IMR-90 (cell line): ENCODE results near the gene PDXK. TPM values are rescaled to one million over a fixed set of nuclear protein-coding genes. Genes with fewer than 3 reads are reported as not detected.

Experiments
- ATAC-seq: fragments of 200-7000 bp; cut with Tn5 transposase; 2 replicates; pipeline ENCODE4 v1.9.1; 2020; ENCODE audit warnings: low read depth, mild to moderate bottlenecking, moderate library complexity
- BruUV-seq: library from RNA; stranded (reverse); fragments of 400-500 nt; replicated peaks from 2 replicates; lab custom pipeline; 2021; lab: Mats Ljungman, UMichigan
- CTCF ChIA-PET: fragments of 300-600 bp; formaldehyde crosslinking; extraction: SDS; loops from one replicate; lab custom pipeline; 2021; ENCODE audit warnings: antibody characterized with exemption; lab: Yijun Ruan, JAX
- POLR2A ChIA-PET: fragments of 300-600 bp; sonication (Branson Sonifier 250); formaldehyde crosslinking; loops from one replicate; lab custom pipeline; 2022; ENCODE audit warnings: antibody characterized with exemption; ENCODE audit not compliant: unreplicated experiment; lab: Charles Lee
- DNase-seq: peaks from one replicate; pipeline ENCODE4 v3.0.0; 2013
- H2AFZ ChIP-seq: replicated peaks from 2 replicates; pipeline ENCODE3; 2013; ENCODE audit warnings: low read length, mild to moderate bottlenecking; ENCODE audit not compliant: poor library complexity
- H2AK5ac ChIP-seq: 2 replicates; pipeline ENCODE4 v1.6.1; 2013; ENCODE audit warnings: low read depth, low read length, inconsistent platforms
- H2AK9ac ChIP-seq: replicated peaks from 2 replicates; pipeline ENCODE3; 2013; ENCODE audit warnings: mild to moderate bottlenecking, low read depth, low read length, moderate library complexity; ENCODE audit not compliant: poor library complexity
- H2BK120ac ChIP-seq: 2 replicates; pipeline ENCODE4 v1.6.1; 2013; ENCODE audit warnings: low read depth, low read length, inconsistent platforms
- H2BK15ac ChIP-seq: 3 replicates; pipeline ENCODE4 v1.6.1; 2013; ENCODE audit warnings: low read depth, low read length, inconsistent platforms
- H2BK20ac ChIP-seq: 2 replicates; pipeline ENCODE4 v1.6.1; 2013; ENCODE audit warnings: low read depth, mild to moderate bottlenecking, inconsistent platforms, low read length, moderate library complexity
- H2BK5ac ChIP-seq: 2 replicates; pipeline ENCODE4 v1.6.1; 2013; ENCODE audit warnings: mild to moderate bottlenecking, low read depth, low read length, inconsistent platforms; ENCODE audit not compliant: poor library complexity, severe bottlenecking
- H3K14ac ChIP-seq: replicated peaks from 2 replicates; pipeline ENCODE4 v1.6.1; 2013; ENCODE audit warnings: low read depth, low read length, inconsistent platforms
- H3K18ac ChIP-seq: 2 replicates; pipeline ENCODE4 v1.6.1; 2013; ENCODE audit warnings: low read depth, low read length, control low read depth
- H3K23ac ChIP-seq: 2 replicates; pipeline ENCODE4 v1.6.1; 2013; ENCODE audit warnings: low read depth, low read length, inconsistent platforms
- H3K27ac ChIP-seq: 2 replicates; pipeline ENCODE4 v1.5.1; 2013; ENCODE audit warnings: mild to moderate bottlenecking, control low read depth, low read length; ENCODE audit not compliant: insufficient read depth
- H3K27me3 ChIP-seq: 2 replicates; pipeline ENCODE4 v1.6.1; 2013; ENCODE audit warnings: low read length; ENCODE audit not compliant: control insufficient read depth, insufficient read depth
- H3K36me3 ChIP-seq: 2 replicates; pipeline ENCODE4 v1.6.1; 2013; ENCODE audit warnings: low read length, mixed read lengths; ENCODE audit not compliant: control insufficient read depth, insufficient read depth
- H3K4ac ChIP-seq: 2 replicates; pipeline ENCODE4 v1.6.1; 2013; ENCODE audit warnings: low read depth, low read length, inconsistent platforms
- H3K4me1 ChIP-seq: 2 replicates; pipeline ENCODE4 v1.6.1; 2013; ENCODE audit warnings: low read length, mixed read lengths; ENCODE audit not compliant: control insufficient read depth, insufficient read depth
- H3K4me2 ChIP-seq: 2 replicates; pipeline ENCODE4 v1.6.1; 2013; ENCODE audit warnings: low read depth, mild to moderate bottlenecking, control low read depth, low read length, moderate library complexity
- H3K4me3 ChIP-seq: 2 replicates; pipeline ENCODE4 v1.5.1; 2013; ENCODE audit warnings: low read depth, mild to moderate bottlenecking, control low read depth, low read length, moderate library complexity; ENCODE audit not compliant: insufficient read depth
- H3K56ac ChIP-seq: 2 replicates; pipeline ENCODE4 v1.6.1; 2013; ENCODE audit warnings: low read length, inconsistent platforms; ENCODE audit not compliant: insufficient read depth; ENCODE audit errors: extremely low read depth
- H3K79me1 ChIP-seq, 2 experiments: 2 replicates each; pipeline ENCODE4 v1.6.1; 2013; ENCODE audit warnings: low read length in 2 of 2, inconsistent platforms in 1 of 2, low read depth in 1 of 2
- H3K9ac ChIP-seq: 2 replicates; pipeline ENCODE4 v1.6.1; 2013; ENCODE audit warnings: low read depth, low read length, control low read depth
- H3K9me1 ChIP-seq: 2 replicates; pipeline ENCODE4 v1.6.1; 2013; ENCODE audit warnings: low read length, inconsistent platforms; ENCODE audit not compliant: insufficient read depth
- H3K9me3 ChIP-seq: 2 replicates; pipeline ENCODE4 v1.6.1; 2013; ENCODE audit warnings: low read length; ENCODE audit not compliant: control insufficient read depth, insufficient read depth
- H4K20me1 ChIP-seq: 2 replicates; pipeline ENCODE4 v1.6.1; 2013; ENCODE audit warnings: low read length, inconsistent platforms; ENCODE audit not compliant: insufficient read depth
- H4K5ac ChIP-seq: 2 replicates; pipeline ENCODE4 v1.6.1; 2013; ENCODE audit warnings: mild to moderate bottlenecking, low read depth, low read length, control low read depth
- H4K8ac ChIP-seq, 2 experiments: 2 replicates each; pipeline ENCODE4 v1.6.1; 2013; ENCODE audit warnings: low read depth in 2 of 2, low read length in 2 of 2, control low read depth in 1 of 2, inconsistent platforms in 1 of 2
- H4K91ac ChIP-seq: 2 replicates; pipeline ENCODE4 v1.6.1; 2013; ENCODE audit warnings: low read depth, low read length, inconsistent platforms; ENCODE audit not compliant: insufficient read depth
- BHLHE40 ChIP-seq: fragments of 150-350 bp; IDR thresholded peaks from 2 replicates; pipeline ENCODE4 v1.6.1; 2016; ENCODE audit warnings: mild to moderate bottlenecking, low read depth, low read length
- CEBPB ChIP-seq: IDR thresholded peaks from 2 replicates; pipeline ENCODE4 v1.6.1; 2012; ENCODE audit warnings: low read depth, low read length, improper control_type of control experiment
- CHD1 ChIP-seq: IDR thresholded peaks from 2 replicates; pipeline ENCODE4 v1.6.1; 2012; ENCODE audit warnings: low read depth, low read length, improper control_type of control experiment
- FOS ChIP-seq: fragments of 150-350 bp; IDR thresholded peaks from 2 replicates; pipeline ENCODE4 v1.6.1; 2016; ENCODE audit warnings: low read depth, low read length
- MAFK ChIP-seq: IDR thresholded peaks from 2 replicates; pipeline ENCODE4 v1.6.1; 2012; ENCODE audit warnings: low read depth, low read length, improper control_type of control experiment
- MAZ ChIP-seq: IDR thresholded peaks from 2 replicates; pipeline ENCODE4 v1.6.1; 2012; ENCODE audit warnings: low read depth, mild to moderate bottlenecking, low read length, improper control_type of control experiment, moderate library complexity, borderline replicate concordance
- MXI1 ChIP-seq: IDR thresholded peaks from 2 replicates; pipeline ENCODE4 v1.6.1; 2012; ENCODE audit warnings: low read depth, mild to moderate bottlenecking, low read length, moderate library complexity, borderline replicate concordance
- NFE2L2 ChIP-seq: fragments of 150-350 bp; IDR thresholded peaks from 2 replicates; pipeline ENCODE4 v1.6.1; 2016; ENCODE audit warnings: low read depth, mild to moderate bottlenecking, low read length
- POLR2A ChIP-seq: IDR thresholded peaks from 2 replicates; pipeline ENCODE4 v1.6.1; 2012; ENCODE audit warnings: mild to moderate bottlenecking, low read depth, low read length
- RAD21 ChIP-seq: IDR thresholded peaks from 2 replicates; pipeline ENCODE4 v1.6.1; 2012; ENCODE audit warnings: low read length, improper control_type of control experiment
- RCOR1 ChIP-seq: IDR thresholded peaks from 2 replicates; pipeline ENCODE4 v1.6.1; 2012; ENCODE audit warnings: mild to moderate bottlenecking, low read length, improper control_type of control experiment; ENCODE audit not compliant: insufficient replicate concordance
- RFX5 ChIP-seq: IDR thresholded peaks from 2 replicates; pipeline ENCODE4 v1.8.0; 2012; ENCODE audit warnings: low read depth, mild to moderate bottlenecking, low read length, moderate library complexity
- SMC3 ChIP-seq: fragments of 150-350 bp; IDR thresholded peaks from 2 replicates; pipeline ENCODE4 v1.6.1; 2016; ENCODE audit warnings: low read depth, mild to moderate bottlenecking, antibody characterized with exemption, low read length, moderate library complexity
- USF2 ChIP-seq: fragments of 150-350 bp; IDR thresholded peaks from 2 replicates; pipeline ENCODE4 v1.6.1; 2017; ENCODE audit warnings: mild to moderate bottlenecking, antibody characterized with exemption, low read length, low read depth
- WGBS, 2 experiments: methylation state at CpG; one replicate each; pipeline versions ENCODE4 v1.1.5 to v1.1.7; 2013; ENCODE audit warnings: missing lambda C conversion rate in 2 of 2; ENCODE audit not compliant: insufficient read length in 1 of 2; ENCODE audit errors: extremely low coverage in 2 of 2; 5-methylcytosine and 5-hydroxymethylcytosine counted together
- dilution Hi-C: fragments of 300-500 bp; cut with HindIII; formaldehyde crosslinking; loops from one replicate; pipeline ENCODE4 v1.14.3; 2018; ENCODE audit warnings: low sequenced_read_pairs; ENCODE audit not compliant: unreplicated experiment
- in situ Hi-C: fragments of 300-500 bp; cut with MboI; formaldehyde crosslinking; loops from 3 replicates; pipeline ENCODE4 v1.14.3; 2019; ENCODE audit warnings: low sequenced_read_pairs, inconsistent platforms, mixed read lengths
- intact Hi-C: fragments of 100-400 bp; cut with micrococcal nuclease; formaldehyde crosslinking; loops from 2 replicates; pipeline ENCODE4 v1.10.0; 2022
- polyA plus RNA-seq, 3 experiments: library from polyadenylated mRNA; depleted of rRNA; stranded (reverse); fragments of >200 nt; gene quantifications; 2 replicates each; pipeline ENCODE4 v1.2.3, GENCODE V29; 2012; ENCODE audit warnings: low replicate concordance in 1 of 3
- total RNA-seq: library from RNA; depleted of rRNA; stranded (reverse); fragments of >200 nt; gene quantifications from 2 replicates; pipeline ENCODE4 v1.2.3, GENCODE V29; 2012
- TF ChIP-seq, protein P1 (sequence below): fragments of 150-350 bp; IDR thresholded peaks from 2 replicates; pipeline ENCODE4 v1.6.1; 2016; ENCODE audit warnings: low read depth, mild to moderate bottlenecking, low read length, moderate library complexity, borderline replicate concordance
- TF ChIP-seq, protein P2 (sequence below): conservative IDR thresholded peaks from 2 replicates; pipeline ENCODE4 v1.5.1; 2012; ENCODE audit warnings: mild to moderate bottlenecking, low read depth, low read length, improper control_type of control experiment

PDXK gene
- total and polyA plus RNA-seq, 2 of the 4 experiments (the other 2 are of a cell fraction) = 155 to 312 TPM

DNA sequence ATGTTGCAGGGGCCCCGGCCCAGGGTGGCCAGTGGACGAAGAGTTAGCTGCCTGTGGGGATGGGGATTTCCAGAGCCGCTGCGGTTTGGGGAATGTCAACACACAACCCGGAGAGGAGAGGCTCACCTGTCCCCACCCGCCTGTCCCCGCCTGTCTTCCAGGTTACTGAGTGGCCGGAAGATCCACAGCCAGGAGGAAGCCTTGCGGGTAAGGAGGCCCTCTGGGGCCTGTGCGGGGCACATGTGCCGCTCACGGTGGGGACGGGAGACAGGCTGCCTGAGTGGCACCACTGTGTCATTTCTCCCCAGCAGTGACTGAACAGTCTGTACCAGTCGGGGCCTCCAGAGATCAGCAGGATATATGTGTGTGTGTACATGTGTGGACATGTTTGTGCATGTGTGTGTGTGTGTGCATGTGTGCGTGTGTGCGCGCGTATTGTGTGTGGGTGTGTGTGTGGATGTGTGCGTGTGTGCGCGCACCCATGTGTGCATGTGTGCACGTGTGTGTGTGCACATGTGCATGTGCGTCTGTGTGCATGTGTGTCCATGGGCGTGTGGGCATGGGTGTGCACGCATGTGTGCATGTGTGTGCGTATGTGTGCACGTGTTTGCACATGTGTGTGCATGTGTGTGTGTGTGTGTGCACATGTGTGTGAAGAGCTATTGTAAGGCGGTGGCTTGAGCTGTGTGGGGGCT lies 31.6 kb downstream of the PDXK start:
- POLR2A ChIA-PET = no interaction called here
- H2AK9ac ChIP-seq = no peak overlapping the region
- intact Hi-C loops = no loop called here
- no peak overlapping the region for H2BK120ac ChIP-seq
- no peak overlapping the region for H3K27ac ChIP-seq
- H4K8ac ChIP-seq = no peak overlapping the region
- peaks cover 83% of the 10 kb centered on the region for H3K36me3 ChIP-seq
- in situ Hi-C loops = no loop called here
- no peak overlapping the region for H3K56ac ChIP-seq
- H2AFZ ChIP-seq = no peak overlapping the region
- no peaks in the 10 kb centered on the region for H3K9me3 ChIP-seq
- no peak overlapping the region for H3K23ac ChIP-seq
- dilution Hi-C loops = no loop called here
- ATAC-seq (no peak), DNase-seq (no peak)
- WGBS, 2 experiments = 98% methylated on average over 18 of the region's 28 CpGs; no CpG with 5 or more reads in 1 of the 2 experiments
- no peak overlapping the region for H2BK20ac ChIP-seq
- H4K5ac ChIP-seq = no peak overlapping the region
- no peak overlapping the region for H3K4me2 ChIP-seq
- H4K20me1 ChIP-seq = peaks cover 25% of the 10 kb centered on the region
- H2AK5ac ChIP-seq = peak overlapping the region; percentile 24; the same call in 1 of the 2 replicates
- no peak overlapping the region for H2BK15ac ChIP-seq
- H3K79me1 ChIP-seq = peaks cover 8 to 34% of the 10 kb centered on the region in 2 experiments; a peak in 3 of 4 replicates
- H3K18ac ChIP-seq = no peak overlapping the region
- H2BK5ac ChIP-seq = no peak overlapping the region
- no peak overlapping the region for H3K4me3 ChIP-seq
- no TSS peak for BruUV-seq
- CTCF ChIA-PET = no interaction called here
- H3K14ac ChIP-seq = no peak overlapping the region
- H3K9ac ChIP-seq = no peak overlapping the region
- H3K4me1 ChIP-seq = no peaks in the 10 kb centered on the region
- peaks cover 11% of the 10 kb centered on the region for H3K9me1 ChIP-seq
- no peak overlapping the region for H4K91ac ChIP-seq
- no peaks in the 10 kb centered on the region for H3K27me3 ChIP-seq
- no peak for TF ChIP-seq CEBPB
- TF ChIP-seq MAZ = no peak
- TF ChIP-seq POLR2A = no peak
- TF ChIP-seq, protein P1, sequence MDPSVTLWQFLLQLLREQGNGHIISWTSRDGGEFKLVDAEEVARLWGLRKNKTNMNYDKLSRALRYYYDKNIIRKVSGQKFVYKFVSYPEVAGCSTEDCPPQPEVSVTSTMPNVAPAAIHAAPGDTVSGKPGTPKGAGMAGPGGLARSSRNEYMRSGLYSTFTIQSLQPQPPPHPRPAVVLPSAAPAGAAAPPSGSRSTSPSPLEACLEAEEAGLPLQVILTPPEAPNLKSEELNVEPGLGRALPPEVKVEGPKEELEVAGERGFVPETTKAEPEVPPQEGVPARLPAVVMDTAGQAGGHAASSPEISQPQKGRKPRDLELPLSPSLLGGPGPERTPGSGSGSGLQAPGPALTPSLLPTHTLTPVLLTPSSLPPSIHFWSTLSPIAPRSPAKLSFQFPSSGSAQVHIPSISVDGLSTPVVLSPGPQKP = no peak
- no peak for TF ChIP-seq RFX5
- TF ChIP-seq MAFK = no peak
- no peak for TF ChIP-seq RCOR1
- TF ChIP-seq FOS = no peak
- no peak for TF ChIP-seq RAD21
- TF ChIP-seq SMC3 = no peak
- no peak for TF ChIP-seq MXI1
- TF ChIP-seq CHD1 = no peak
- TF ChIP-seq USF2 = no peak
- TF ChIP-seq, protein P2, sequence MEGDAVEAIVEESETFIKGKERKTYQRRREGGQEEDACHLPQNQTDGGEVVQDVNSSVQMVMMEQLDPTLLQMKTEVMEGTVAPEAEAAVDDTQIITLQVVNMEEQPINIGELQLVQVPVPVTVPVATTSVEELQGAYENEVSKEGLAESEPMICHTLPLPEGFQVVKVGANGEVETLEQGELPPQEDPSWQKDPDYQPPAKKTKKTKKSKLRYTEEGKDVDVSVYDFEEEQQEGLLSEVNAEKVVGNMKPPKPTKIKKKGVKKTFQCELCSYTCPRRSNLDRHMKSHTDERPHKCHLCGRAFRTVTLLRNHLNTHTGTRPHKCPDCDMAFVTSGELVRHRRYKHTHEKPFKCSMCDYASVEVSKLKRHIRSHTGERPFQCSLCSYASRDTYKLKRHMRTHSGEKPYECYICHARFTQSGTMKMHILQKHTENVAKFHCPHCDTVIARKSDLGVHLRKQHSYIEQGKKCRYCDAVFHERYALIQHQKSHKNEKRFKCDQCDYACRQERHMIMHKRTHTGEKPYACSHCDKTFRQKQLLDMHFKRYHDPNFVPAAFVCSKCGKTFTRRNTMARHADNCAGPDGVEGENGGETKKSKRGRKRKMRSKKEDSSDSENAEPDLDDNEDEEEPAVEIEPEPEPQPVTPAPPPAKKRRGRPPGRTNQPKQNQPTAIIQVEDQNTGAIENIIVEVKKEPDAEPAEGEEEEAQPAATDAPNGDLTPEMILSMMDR = no peak
- TF ChIP-seq BHLHE40 = no peak
- no peak for TF ChIP-seq NFE2L2
- no peak overlapping the region for H3K4ac ChIP-seq
